Naive B cell (primary cell): ENCODE data around the gene PRPF8. TPM values are rescaled to one million over a fixed set of nuclear protein-coding genes. Genes with fewer than 3 reads are reported as not detected.
A peak's percentile ranks its signal among the peaks of the same experiment; 100 is the strongest.
"Not testable (repeated sequence)": the region's sequence is repeated elsewhere in the genome, so short reads cannot be mapped to it uniquely, and the experiment has no call there.

Source experiments
- ATAC-seq, 2 donors: fragments of 150-1000 bp; cut with Tn5 transposase; 2 replicates each; pipeline ENCODE4 v1.10.0; 2021; ENCODE audit warnings: low read depth in 2 of 2, mild to moderate bottlenecking in 2 of 2, moderate library complexity in 2 of 2
- DNase-seq: peaks from one replicate; pipeline ENCODE4 v3.0.0; 2022
- H3K27ac Mint-ChIP-seq, 6 donors: one replicate each; pipeline ENCODE4 v1.8.0; 2020 to 2022; ENCODE audit warnings: mild to moderate bottlenecking in 6 of 6, mixed read lengths in 6 of 6, moderate library complexity in 5 of 6, inconsistent platforms in 2 of 6
- H3K27me3 Mint-ChIP-seq, 3 donors: one replicate each; pipeline ENCODE4 v1.8.0; 2021 to 2022; ENCODE audit warnings: mixed read lengths in 3 of 3, mild to moderate bottlenecking in 1 of 3
- H3K36me3 Mint-ChIP-seq, 2 donors: one replicate each; pipeline ENCODE4 v1.8.0; 2020 to 2022; ENCODE audit warnings: mixed read lengths in 2 of 2, inconsistent platforms in 1 of 2, mild to moderate bottlenecking in 1 of 2
- H3K4me1 Mint-ChIP-seq, 3 donors: one replicate each; pipeline ENCODE4 v1.8.0; 2020 to 2022; ENCODE audit warnings: mixed read lengths in 3 of 3, inconsistent platforms in 1 of 3, mild to moderate bottlenecking in 1 of 3, moderate library complexity in 1 of 3
- H3K4me3 Mint-ChIP-seq, 8 donors: one replicate each; pipeline ENCODE4 v1.8.0; 2020 to 2022; ENCODE audit warnings: mild to moderate bottlenecking in 8 of 8, mixed read lengths in 8 of 8, moderate library complexity in 8 of 8, inconsistent platforms in 2 of 8
- H3K9me3 Mint-ChIP-seq, 7 donors: one replicate each; pipeline ENCODE4 v1.8.0; 2020 to 2022; ENCODE audit warnings: mixed read lengths in 7 of 7, mild to moderate bottlenecking in 5 of 7, inconsistent platforms in 2 of 7, moderate library complexity in 1 of 7
- polyA plus RNA-seq, 6 donors: library from polyadenylated mRNA; unstranded; fragments of 300-500 nt; fragmentation: Illumina TruSeq; gene quantifications; one replicate each; pipeline ENCODE4 v1.2.3, GENCODE V29; 2021; ENCODE audit warnings: low read depth in 6 of 6

The PRPF8 gene
- polyA plus RNA-seq, 6 donors from 2014 or later = 54.2 to 184 (median 139) TPM

DNA sequence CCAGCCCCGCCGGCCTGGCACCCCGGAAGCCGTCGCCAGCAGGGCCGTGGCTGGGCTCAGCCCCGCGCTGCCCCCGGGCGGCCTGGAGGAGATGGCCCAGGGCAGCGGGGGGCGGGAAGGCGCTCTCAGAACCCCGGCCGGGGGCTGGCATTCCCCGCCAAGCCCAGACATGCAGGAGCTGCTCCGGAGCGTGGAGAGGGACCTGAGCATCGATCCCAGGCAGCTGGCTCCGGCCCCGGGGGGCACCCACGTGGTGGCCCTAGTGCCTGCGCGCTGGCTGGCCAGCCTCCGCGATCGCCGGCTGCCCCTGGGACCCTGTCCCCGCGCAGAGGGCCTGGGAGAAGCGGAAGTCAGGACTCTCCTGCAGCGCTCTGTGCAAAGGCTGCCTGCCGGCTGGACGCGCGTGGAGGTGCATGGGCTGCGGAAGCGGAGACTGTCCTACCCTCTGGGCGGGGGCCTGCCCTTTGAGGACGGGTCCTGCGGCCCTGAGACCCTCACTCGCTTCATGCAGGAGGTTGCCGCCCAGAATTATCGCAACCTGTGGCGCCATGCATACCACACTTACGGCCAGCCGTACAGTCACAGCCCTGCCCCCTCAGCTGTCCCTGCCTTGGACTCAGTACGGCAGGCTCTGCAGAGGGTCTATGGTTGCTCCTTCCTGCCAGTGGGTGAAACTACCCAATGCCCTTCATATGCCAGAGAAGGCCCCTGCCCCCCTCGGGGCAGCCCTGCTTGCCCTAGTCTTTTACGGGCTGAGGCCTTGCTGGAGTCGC is 40.4 kb upstream of the PRPF8 start:
- Mint-ChIP-seq H3K27ac (peak overlapping the region in 4 of 6 donors; percentile 75 to 91 (median 82)), H3K4me3 (peak overlapping the region; percentile 76 to 92 (median 82)), H3K4me1 (peaks cover 34 to 47% (median 35%) of the 10 kb centered on the region in 3 donors), H3K9me3 (no peaks in the 10 kb centered on the region), H3K27me3 (no peaks in the 10 kb centered on the region), H3K36me3 (peaks cover 0 to 10% of the 10 kb centered on the region in 2 donors)
- DNase-seq = no peak
- ATAC-seq = peak; percentile 37 to 39

DNA sequence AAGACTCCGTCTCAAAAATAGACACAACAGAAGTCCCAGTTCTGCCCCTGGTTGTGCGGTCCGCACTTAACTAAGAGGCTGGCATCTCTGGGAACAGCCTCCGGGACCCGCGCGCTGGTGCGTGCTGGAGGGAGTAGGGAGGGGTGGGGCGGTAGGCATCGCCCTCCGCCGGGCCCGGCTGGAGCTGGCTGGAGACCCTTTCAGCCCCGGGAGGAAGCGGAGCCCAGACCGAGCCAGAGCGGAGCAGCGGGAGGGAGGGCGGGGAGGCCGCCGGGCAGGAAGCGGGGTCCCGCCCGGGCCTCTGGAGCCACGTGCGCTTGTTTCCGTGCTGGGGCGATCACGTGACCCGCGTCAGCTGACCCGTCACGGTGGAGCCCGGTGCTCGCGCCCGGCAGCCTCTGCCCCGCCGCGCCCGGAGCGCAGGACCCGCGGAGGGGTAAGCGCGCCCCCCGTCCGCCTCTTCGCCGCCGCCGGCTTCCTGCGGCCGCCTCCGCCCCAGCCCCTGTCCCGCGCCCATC is 39.7 kb upstream of the PRPF8 start, which contains the start of gene WDR81:
Gene WDR81, plus strand, starts transcription at position 354 of the 518 bp plus-strand sequence. CDS start 256 bp downstream, outside the sequence.
- Mint-ChIP-seq H3K36me3 (peaks cover 0 to 4% of the 10 kb centered on the region in 2 donors), H3K9me3 (no peaks in the 10 kb centered on the region), H3K4me3 (peak within 1 kb of the TSS; percentile 76 to 92 (median 84)), H3K4me1 (peaks cover 28 to 43% (median 29%) of the 10 kb centered on the region in 3 donors), H3K27me3 (no peaks in the 10 kb centered on the region), H3K27ac (peak within 1 kb of the TSS in 5 of 6 donors; percentile 75 to 95 (median 91))
- DNase-seq (peak; percentile 87), ATAC-seq (peak; percentile 73 to 85)

- peak overlapping the region in 4 of 6 donors; percentile 94 to 97 (median 96) for H3K27ac Mint-ChIP-seq
- not testable (repeated sequence) for ATAC-seq, H3K9me3 Mint-ChIP-seq, H3K27me3 Mint-ChIP-seq, DNase-seq, H3K36me3 Mint-ChIP-seq
- H3K4me1 Mint-ChIP-seq = peaks cover 27 to 48% (median 28%) of the 10 kb centered on the region in 3 donors
- H3K4me3 Mint-ChIP-seq = peak overlapping the region in 1 of 8 donors; percentile 86
Observed at GRCh38 chr17:1722022-1722421, 37.4 kb upstream of the PRPF8 start.

- no peaks in the 10 kb centered on the region for H3K36me3 Mint-ChIP-seq
- DNase-seq (peak; percentile 62), ATAC-seq (no peak)
- H3K27me3 Mint-ChIP-seq = peaks cover 0 to 3% (median 0%) of the 10 kb centered on the region in 3 donors
- H3K4me3 Mint-ChIP-seq = peak overlapping the region in 4 of 8 donors; percentile 56 to 87 (median 78)
- H3K4me1 Mint-ChIP-seq = peaks cover 36 to 55% (median 38%) of the 10 kb centered on the region in 3 donors
- peak overlapping the region in 5 of 6 donors; percentile 4 to 72 (median 34) for H3K27ac Mint-ChIP-seq
- no peaks in the 10 kb centered on the region for H3K9me3 Mint-ChIP-seq
Observed at GRCh38 chr17:1720856-1721386, 36.3 kb upstream of the PRPF8 start.

GRCh38 chr17:1718362-1719165 is 33.9 kb upstream of the PRPF8 start:
- DNase-seq (no peak), ATAC-seq (no peak)
- peak overlapping the region in 7 of 8 donors; percentile 53 to 97 (median 59) for H3K4me3 Mint-ChIP-seq
- no peaks in the 10 kb centered on the region for H3K9me3 Mint-ChIP-seq
- no peaks in the 10 kb centered on the region for H3K36me3 Mint-ChIP-seq
- H3K27me3 Mint-ChIP-seq = peaks cover 7 to 21% (median 16%) of the 10 kb centered on the region in 3 donors
- peaks cover 37 to 48% (median 39%) of the 10 kb centered on the region in 3 donors for H3K4me1 Mint-ChIP-seq
- H3K27ac Mint-ChIP-seq = peak overlapping the region in 1 of 6 donors; percentile 18

GRCh38 chr17:1716912-1717695 is 32.4 kb upstream of the PRPF8 start:
- Mint-ChIP-seq H3K9me3 (no peaks in the 10 kb centered on the region), H3K4me3 (peak overlapping the region; percentile 91 to 97 (median 96)), H3K27ac (peak overlapping the region; percentile 74 to 98 (median 92)), H3K36me3 (peaks cover 0 to 2% of the 10 kb centered on the region in 2 donors), H3K4me1 (peaks cover 29 to 34% (median 31%) of the 10 kb centered on the region in 3 donors), H3K27me3 (peaks cover 17 to 36% (median 28%) of the 10 kb centered on the region in 3 donors)
- ATAC-seq (peak; percentile 34 to 45), DNase-seq (peak; percentile 82)

- H3K4me3 Mint-ChIP-seq = peak overlapping the region; percentile 91 to 97 (median 96)
- H3K27ac Mint-ChIP-seq = peak overlapping the region; percentile 89 to 99 (median 96)
- H3K4me1 Mint-ChIP-seq = peaks cover 29 to 33% (median 31%) of the 10 kb centered on the region in 3 donors
- H3K27me3 Mint-ChIP-seq = peaks cover 25 to 44% (median 36%) of the 10 kb centered on the region in 3 donors
- ATAC-seq (peak; percentile 81 to 84), DNase-seq (peak; percentile 100)
- peaks cover 0 to 8% of the 10 kb centered on the region in 2 donors for H3K36me3 Mint-ChIP-seq
- H3K9me3 Mint-ChIP-seq = no peaks in the 10 kb centered on the region
Observed at GRCh38 chr17:1716076-1716911, 31.6 kb upstream of the PRPF8 start.

DNA sequence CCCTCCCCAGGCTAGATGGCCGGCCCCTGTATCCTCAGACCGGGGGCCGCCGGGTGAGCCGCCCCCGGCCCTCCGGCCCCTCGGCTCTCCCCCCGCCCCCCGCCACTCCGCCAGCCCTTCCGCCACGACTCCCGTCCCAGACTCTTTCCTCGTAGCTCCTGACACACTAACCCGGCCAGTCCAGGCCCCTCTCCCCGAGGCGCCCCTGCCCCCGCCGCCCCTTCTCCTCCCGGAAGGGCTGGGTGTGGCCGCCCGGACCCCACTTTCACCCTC is 31.1 kb upstream of the PRPF8 start:
- Mint-ChIP-seq H3K27ac (peak overlapping the region; percentile 28 to 99 (median 91)), H3K36me3 (peaks cover 0 to 8% of the 10 kb centered on the region in 2 donors), H3K9me3 (no peaks in the 10 kb centered on the region), H3K27me3 (peaks cover 30 to 49% (median 41%) of the 10 kb centered on the region in 3 donors), H3K4me1 (peaks cover 28 to 33% (median 32%) of the 10 kb centered on the region in 3 donors), H3K4me3 (peak overlapping the region; percentile 91 to 97 (median 96))
- ATAC-seq (no peak), DNase-seq (no peak)

DNA sequence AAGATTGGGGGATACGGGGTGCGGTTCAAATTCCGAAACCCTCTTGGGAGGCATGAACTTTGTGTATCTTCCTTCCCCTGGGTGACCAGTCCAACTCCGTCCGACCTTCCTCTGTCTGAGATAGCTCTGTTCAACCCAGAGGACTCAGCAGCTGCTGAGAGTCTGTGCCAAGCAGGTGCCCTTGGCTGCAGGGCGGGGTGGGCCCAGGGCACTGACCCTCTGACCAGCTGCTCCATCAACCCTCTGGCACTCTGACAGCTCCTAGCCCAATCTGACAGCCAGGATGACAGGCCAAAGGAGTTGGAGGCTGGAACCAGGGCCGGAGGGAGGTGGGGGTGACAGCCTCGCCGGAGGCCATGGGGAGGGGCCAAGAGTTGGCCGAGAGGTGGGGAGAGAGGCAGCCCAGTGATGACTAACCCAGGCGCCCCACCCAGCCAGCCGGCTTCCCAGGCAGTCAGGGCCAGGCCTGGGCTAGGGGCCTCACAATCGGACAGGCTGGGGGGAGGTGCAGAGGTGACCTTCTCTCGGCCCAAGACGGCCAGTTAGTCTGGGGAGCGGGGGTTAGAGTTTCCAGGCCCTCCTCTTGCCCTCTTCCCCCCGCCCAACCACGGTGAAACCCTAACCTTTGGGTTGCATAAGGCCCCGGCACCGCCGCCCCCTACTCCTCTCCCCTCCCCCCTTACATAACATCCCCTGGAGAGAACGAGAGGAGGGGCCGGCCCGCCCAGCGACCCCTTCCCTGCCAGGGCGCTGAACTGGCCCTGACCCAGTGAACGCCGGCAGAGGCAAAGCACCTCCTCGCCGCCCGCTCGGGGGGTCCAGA is 30.5 kb upstream of the PRPF8 start:
- Mint-ChIP-seq H3K27me3 (peaks cover 30 to 54% (median 43%) of the 10 kb centered on the region in 3 donors), H3K36me3 (peaks cover 0 to 8% of the 10 kb centered on the region in 2 donors), H3K9me3 (no peaks in the 10 kb centered on the region), H3K4me3 (peak overlapping the region; percentile 57 to 97 (median 64)), H3K4me1 (peaks cover 27 to 36% (median 30%) of the 10 kb centered on the region in 3 donors), H3K27ac (peak overlapping the region in 3 of 6 donors; percentile 37 to 89 (median 63))
- no peak for ATAC-seq
- DNase-seq = no peak

- H3K4me1 Mint-ChIP-seq = peaks cover 27 to 36% (median 28%) of the 10 kb centered on the region in 3 donors
- H3K27ac Mint-ChIP-seq = peak overlapping the region in 3 of 6 donors; percentile 18 to 63 (median 37)
- peaks cover 30 to 54% (median 43%) of the 10 kb centered on the region in 3 donors for H3K27me3 Mint-ChIP-seq
- H3K4me3 Mint-ChIP-seq = peak overlapping the region in 7 of 8 donors; percentile 42 to 97 (median 74)
- no peak for ATAC-seq
- DNase-seq = no peak
- no peaks in the 10 kb centered on the region for H3K9me3 Mint-ChIP-seq
- H3K36me3 Mint-ChIP-seq = peaks cover 0 to 8% of the 10 kb centered on the region in 2 donors
Observed at GRCh38 chr17:1714427-1714979, 29.8 kb upstream of the PRPF8 start.
